ENCODE results near the gene TMEM106C. TPM values are rescaled to one million over a fixed set of nuclear protein-coding genes. Genes with fewer than 3 reads are reported as not detected.

Gene TMEM106C, protein sequence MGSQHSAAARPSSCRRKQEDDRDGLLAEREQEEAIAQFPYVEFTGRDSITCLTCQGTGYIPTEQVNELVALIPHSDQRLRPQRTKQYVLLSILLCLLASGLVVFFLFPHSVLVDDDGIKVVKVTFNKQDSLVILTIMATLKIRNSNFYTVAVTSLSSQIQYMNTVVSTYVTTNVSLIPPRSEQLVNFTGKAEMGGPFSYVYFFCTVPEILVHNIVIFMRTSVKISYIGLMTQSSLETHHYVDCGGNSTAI
- 63.1 and 88.5 TPM in 2 replicates for total RNA-seq

DNA sequence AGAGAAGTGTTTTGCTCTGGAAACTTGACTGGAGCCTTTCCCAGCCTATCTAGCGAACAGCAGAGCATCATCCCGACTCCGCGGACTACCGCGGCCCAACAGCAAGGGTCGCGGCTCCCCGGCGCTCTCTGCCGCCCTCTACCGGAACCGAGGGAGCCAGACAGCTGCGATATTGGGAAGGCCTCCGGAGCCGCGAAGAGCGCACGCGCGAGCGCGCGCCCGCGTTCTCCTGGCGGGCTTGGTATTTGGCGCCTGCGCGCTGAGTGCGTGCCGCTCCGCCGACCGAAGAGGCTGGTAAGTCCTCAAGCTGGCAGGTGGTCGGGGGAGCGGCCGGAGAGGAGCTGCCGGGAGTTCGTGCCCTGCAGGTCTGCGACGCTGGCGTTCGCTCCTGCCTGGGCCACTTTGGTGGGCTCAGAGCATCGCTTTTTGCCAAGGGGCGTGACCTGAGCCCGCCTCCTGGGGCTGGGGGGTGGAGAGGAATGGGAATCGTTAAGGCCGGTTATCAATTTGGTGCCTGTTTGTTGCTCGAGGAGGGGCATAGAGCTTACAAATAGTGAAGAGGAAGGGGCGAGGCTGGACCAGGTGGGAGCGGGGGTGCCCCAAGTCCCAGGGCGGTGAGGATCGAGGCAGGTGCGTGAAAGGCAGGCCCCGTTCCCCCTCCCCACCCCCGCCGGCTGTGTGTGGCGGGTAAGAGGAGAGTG, at the start of gene TMEM106C:
TMEM106C (plus strand) TSS at position 257 of the 701 bp plus-strand sequence. CDS start 641 bp downstream, outside the sequence.
- Histone ChIP-seq H3K4me3 (ENCODE audit: low read depth, low read length) (peak within 1 kb of the TSS; percentile 93), H3K36me3 (ENCODE audit: control insufficient read depth, insufficient read depth, low read length) (no peaks in the 10 kb centered on the region), H3K27me3 (ENCODE audit: control insufficient read depth, insufficient read depth, low read length) (no peaks in the 10 kb centered on the region)
- FAIRE-seq (no peak), DNase-seq (ENCODE audit: low read depth) (peak; percentile 78)
- TF ChIP-seq CTCF (IDR thresholded peaks at IDR 0.05; ENCODE audit: insufficient read depth, low read length, severe bottlenecking), result peak; percentile 100

- DNase-seq (ENCODE audit: low read depth), result no peak
- Histone ChIP-seq H3K36me3 (ENCODE audit: control insufficient read depth, insufficient read depth, low read length) (no peaks in the 10 kb centered on the region), H3K4me3 (ENCODE audit: low read depth, low read length) (no peak overlapping the region), H3K27me3 (ENCODE audit: control insufficient read depth, insufficient read depth, low read length) (no peaks in the 10 kb centered on the region)
- TF ChIP-seq CTCF (IDR thresholded peaks at IDR 0.05; ENCODE audit: insufficient read depth, low read length, severe bottlenecking), result no peak
- FAIRE-seq, result no peak
Measured at GRCh38 chr12:47920913-47921312, 42.5 kb upstream of the TMEM106C start.

GRCh38 chr12:47921907-47922306, 41.5 kb upstream of the TMEM106C start:
- DNase-seq (ENCODE audit: low read depth), result no peak
- no peaks in the 10 kb centered on the region for H3K36me3 ChIP-seq (ENCODE audit: control insufficient read depth, insufficient read depth, low read length)
- peaks cover 3% of the 10 kb centered on the region for H3K27me3 ChIP-seq (ENCODE audit: control insufficient read depth, insufficient read depth, low read length)
- no peak overlapping the region for H3K4me3 ChIP-seq (ENCODE audit: low read depth, low read length)
- no peak for TF ChIP-seq CTCF (IDR thresholded peaks at IDR 0.05; ENCODE audit: insufficient read depth, low read length, severe bottlenecking)
- no peak for FAIRE-seq

DNA sequence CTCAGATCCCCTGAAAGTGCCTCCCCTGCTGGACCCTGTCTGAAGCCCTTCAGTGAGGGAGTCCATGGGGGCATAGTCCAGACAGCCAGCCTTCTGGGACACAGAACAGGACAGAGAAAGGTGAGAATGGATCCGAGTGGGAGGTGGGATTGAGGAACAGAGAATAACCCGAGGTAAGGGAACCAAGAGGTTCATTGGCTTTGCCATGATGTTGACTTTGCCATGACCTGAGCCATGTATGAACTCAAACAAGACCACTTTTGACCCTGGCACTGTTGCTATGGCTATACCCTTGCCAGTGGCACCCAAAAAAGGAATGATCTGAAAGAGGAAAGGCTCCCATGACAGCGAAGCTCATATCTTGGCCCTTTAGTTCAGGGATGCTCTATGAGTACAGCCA, 36.0 kb upstream of the TMEM106C start:
- Histone ChIP-seq H3K36me3 (ENCODE audit: control insufficient read depth, insufficient read depth, low read length) (no peaks in the 10 kb centered on the region), H3K4me3 (ENCODE audit: low read depth, low read length) (no peak overlapping the region), H3K27me3 (ENCODE audit: control insufficient read depth, insufficient read depth, low read length) (peaks cover 17% of the 10 kb centered on the region)
- DNase-seq (ENCODE audit: low read depth) (no peak), FAIRE-seq (peak; percentile 77)
- TF ChIP-seq CTCF (IDR thresholded peaks at IDR 0.05; ENCODE audit: insufficient read depth, low read length, severe bottlenecking), result no peak

GRCh38 chr12:47930634-47931033, 32.8 kb upstream of the TMEM106C start:
- Histone ChIP-seq H3K36me3 (ENCODE audit: control insufficient read depth, insufficient read depth, low read length) (no peaks in the 10 kb centered on the region), H3K4me3 (ENCODE audit: low read depth, low read length) (no peak overlapping the region), H3K27me3 (ENCODE audit: control insufficient read depth, insufficient read depth, low read length) (peaks cover 17% of the 10 kb centered on the region)
- no peak for TF ChIP-seq CTCF (IDR thresholded peaks at IDR 0.05; ENCODE audit: insufficient read depth, low read length, severe bottlenecking)
- no peak for DNase-seq (ENCODE audit: low read depth)
- peak; percentile 72 for FAIRE-seq

All from bronchial epithelial cell (primary cell).